Right lobe of liver (tissue), 6 donors: Measurements from ENCODE around the gene CFAP77. TPM values are rescaled to one million over a fixed set of nuclear protein-coding genes. Genes with fewer than 3 reads are reported as not detected.

Experiments used
- ATAC-seq, 4 donors: fragments of 200-7000 bp; cut with Tn5 transposase; one replicate each; pipeline ENCODE4 v1.9.1; 2020; ENCODE audit warnings: mild to moderate bottlenecking in 4 of 4, moderate library complexity in 4 of 4
- DNase-seq, 3 donors: peaks; one replicate each; pipeline ENCODE4 v3.0.0-alpha.2; 2020
- H3K27ac ChIP-seq, 3 donors: fragments of 200-600 bp; one replicate each; pipeline ENCODE4 v1.8.0; 2022
- H3K27me3 ChIP-seq, 2 donors: fragments of 200-600 bp; one replicate each; pipeline ENCODE4 v1.8.0; 2022
- H3K36me3 ChIP-seq, 4 donors: fragments of 200-600 bp; sonication (generic) in 1 of 4; one replicate each; pipeline versions ENCODE4 v1.5.1 to v1.8.0; 2017 to 2022; ENCODE audit warnings: control low read depth in 1 of 4
- H3K4me1 ChIP-seq, 4 donors: fragments of 200-600 bp; sonication (generic) in 1 of 4; one replicate each; pipeline versions ENCODE4 v1.5.1 to v1.8.0; 2017 to 2022; ENCODE audit warnings: control low read depth in 1 of 4
- H3K4me3 ChIP-seq, 3 donors: fragments of 200-600 bp; one replicate each; pipeline ENCODE4 v1.8.0; 2022
- H3K9me3 ChIP-seq, 4 donors: fragments of 200-600 bp; sonication (generic) in 1 of 4; one replicate each; pipeline versions ENCODE4 v1.5.1 to v1.8.0; 2017 to 2022; ENCODE audit warnings: control low read depth in 1 of 4
- CTCF ChIP-seq, 4 donors: fragments of 200-600 bp in 3 of 4; fragments of 450-650 bp in 1 of 4; IDR thresholded peaks; one replicate each; pipeline versions ENCODE4 v1.5.1 to v1.8.0; 2016 to 2022; ENCODE audit warnings: antibody characterized with exemption in 4 of 4, mild to moderate bottlenecking in 2 of 4
- POLR2A ChIP-seq: fragments of 450-650 bp; IDR thresholded peaks from one replicate; pipeline ENCODE4 v1.6.1; 2017; ENCODE audit warnings: antibody characterized with exemption, mild to moderate bottlenecking
- WGBS: methylation state at CpG from one replicate; pipeline ENCODE4 v1.1.6; 2018; ENCODE audit warnings: low coverage, low lambda C conversion rate; ENCODE audit not compliant: insufficient coverage; ENCODE audit errors: missing lambda C conversion rate; 5-methylcytosine and 5-hydroxymethylcytosine counted together
- intact Hi-C, 2 donors: fragments of 100-400 bp; cut with DNase I; formaldehyde crosslinking; loops; one replicate each; pipeline versions ENCODE4 v1.11.2 to v1.14.1; 2022
- total RNA-seq, 6 experiments: library from RNA; depleted of rRNA in 2 of 6; stranded (reverse); fragments of >200 nt in 2 of 6; fragmentation: NEBNext Ultra II Directional in 3 of 6; extraction: Animal tissue kit (Norgen Biotek cat#: 25700) in 3 of 6; gene quantifications; one replicate each; pipeline versions ENCODE4 v1.1.0 to v1.2.4, GENCODE V29; 2016 to 2023
- donor health status: DM: no; HTN: yes; CAD: no.
- donor health status: DM: no; HTN: no; CAD: no.
- donor health status: DM: no; HTN: no; CAD: no.
- donor health status: DM: no; HTN: yes; CAD: no.
- donor health status: DM: no; HTN: yes; CAD: no.

The CFAP77 gene
- total RNA-seq, 6 experiments from 2014 or later: not detected

GRCh38 chr9:132591751-132592314 is 181.8 kb downstream of the CFAP77 start:
- ATAC-seq: no peak
- peak in 1 of 3 donors; percentile 13 for DNase-seq
- H3K27me3 ChIP-seq: peaks cover 3 to 23% of the 10 kb centered on the region in 2 donors
- TF ChIP-seq CTCF (IDR thresholded peaks at IDR 0.05): no peak
- no peak for TF ChIP-seq POLR2A
- H3K9me3 ChIP-seq: no peaks in the 10 kb centered on the region
- intact Hi-C loops: no loop called here
- no peak overlapping the region for H3K4me3 ChIP-seq
- no peak overlapping the region for H3K27ac ChIP-seq
- 56% methylated on average over 6 of the region's 9 CpGs for WGBS
- H3K4me1 ChIP-seq: no peaks in the 10 kb centered on the region
- peaks cover 0 to 6% (median 0%) of the 10 kb centered on the region in 4 donors for H3K36me3 ChIP-seq

- TF ChIP-seq POLR2A (no peak), CTCF (IDR thresholded peaks at IDR 0.05) (no peak)
- ATAC-seq: no peak
These were observed 182.4 kb downstream of the CFAP77 start for GRCh38 chr9:132592451-132592850.

GRCh38 chr9:132594412-132594811 is 184.4 kb downstream of the CFAP77 start:
- peaks cover 0 to 6% (median 0%) of the 10 kb centered on the region in 4 donors for H3K36me3 ChIP-seq
- 93% methylated on average over 13 of the region's 13 CpGs for WGBS
- DNase-seq (no peak), ATAC-seq (no peak)
- no peak for TF ChIP-seq POLR2A
- no peak for TF ChIP-seq CTCF (IDR thresholded peaks at IDR 0.05)
- no peaks in the 10 kb centered on the region for H3K9me3 ChIP-seq
- no peak overlapping the region for H3K27ac ChIP-seq
- H3K27me3 ChIP-seq: peaks cover 0 to 4% of the 10 kb centered on the region in 2 donors
- intact Hi-C loops: no loop called here
- H3K4me3 ChIP-seq: no peak overlapping the region
- no peaks in the 10 kb centered on the region for H3K4me1 ChIP-seq

More at GRCh38 chr9:132592451-132592850, 182.4 kb downstream of the CFAP77 start:
- WGBS: 63% methylated on average over 7 of the region's 8 CpGs
- no peak for DNase-seq
- H3K9me3 ChIP-seq: no peaks in the 10 kb centered on the region
- intact Hi-C loops: no loop called here
- H3K27ac ChIP-seq: no peak overlapping the region
- H3K4me1 ChIP-seq: no peaks in the 10 kb centered on the region
- H3K27me3 ChIP-seq: peaks cover 3 to 17% of the 10 kb centered on the region in 2 donors
- H3K4me3 ChIP-seq: no peak overlapping the region
- peaks cover 0 to 6% (median 0%) of the 10 kb centered on the region in 4 donors for H3K36me3 ChIP-seq

GRCh38 chr9:132595319-132595718 is 185.3 kb downstream of the CFAP77 start:
- TF ChIP-seq POLR2A: no peak
- TF ChIP-seq CTCF (IDR thresholded peaks at IDR 0.05): no peak
- WGBS: 93% methylated on average over 3 of the region's 6 CpGs
- no peak overlapping the region for H3K27ac ChIP-seq
- peaks cover 0 to 6% (median 0%) of the 10 kb centered on the region in 4 donors for H3K36me3 ChIP-seq
- no peak overlapping the region for H3K4me3 ChIP-seq
- no peaks in the 10 kb centered on the region for H3K9me3 ChIP-seq
- no peak for ATAC-seq
- no peak for DNase-seq
- H3K4me1 ChIP-seq: no peaks in the 10 kb centered on the region
- no peaks in the 10 kb centered on the region for H3K27me3 ChIP-seq
- intact Hi-C loops: no loop called here
